Epithelial cell of alveolus of lung (primary cell): ENCODE measurements around the gene TRABD2B. TPM values are rescaled to one million over a fixed set of nuclear protein-coding genes. Genes with fewer than 3 reads are reported as not detected.

Experiments
- total RNA-seq: library from RNA; depleted of rRNA; stranded (reverse); fragments of >200 nt; gene quantifications from 2 replicates; pipeline ENCODE4 v1.2.1, GENCODE V29; 2015

TRABD2B gene
- under 0.01 TPM in 1 of 2 replicates, not detected in the other for total RNA-seq

DNA sequence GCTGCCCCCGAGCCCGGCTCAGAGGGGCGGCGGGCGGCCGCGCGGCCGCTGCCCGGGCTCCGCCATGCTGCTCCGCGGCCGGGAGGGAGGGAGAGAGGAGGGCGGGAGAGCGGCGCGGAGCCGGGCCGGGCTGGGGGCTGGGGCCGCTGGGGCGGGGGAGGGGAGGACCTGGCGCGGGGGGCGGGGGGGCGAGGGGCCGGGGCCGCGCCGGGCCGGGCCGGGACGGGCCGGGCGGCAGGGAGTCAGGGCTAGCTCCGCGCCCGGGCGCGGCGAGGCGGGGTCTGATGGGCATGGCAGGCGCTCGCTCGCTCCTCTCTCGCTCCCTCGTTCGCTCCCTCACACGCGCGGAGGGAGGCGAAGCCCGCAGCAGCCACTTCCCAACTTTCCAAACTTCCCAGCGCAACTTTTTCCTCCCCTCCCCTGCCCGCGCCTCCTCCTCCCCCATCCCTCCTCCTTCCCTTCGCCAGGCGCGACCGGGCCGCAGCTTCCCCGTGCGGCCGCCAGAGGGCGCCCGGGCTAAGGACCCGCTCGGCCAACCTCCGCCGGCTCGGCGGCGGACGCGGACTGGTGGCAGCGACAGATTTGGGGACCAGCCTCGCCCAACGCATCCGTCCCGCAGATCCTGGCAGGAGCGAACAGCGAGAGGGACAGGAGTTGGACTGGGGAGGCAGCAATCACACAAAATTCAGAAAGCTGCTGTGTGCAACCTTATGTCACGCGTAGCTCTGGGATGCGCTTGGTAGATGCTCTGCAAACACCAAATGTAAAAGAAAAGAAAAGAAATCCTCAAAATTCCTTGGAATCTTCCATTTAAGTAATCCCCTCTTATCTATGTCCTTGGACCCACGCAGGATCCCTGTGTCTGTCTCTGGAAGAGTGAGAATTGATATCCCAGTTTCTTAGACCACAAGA lies at the start of gene TRABD2B:
TSS of gene TRABD2B (minus strand) at position 97 of the 912 bp plus-strand sequence.

Other genes starting within 250 kb of the TRABD2B start
- gene SLC5A9, start 225.3 kb upstream of the TRABD2B start, total RNA-seq: not detected in 2 replicates